Prostate gland (tissue), 2 donors: ENCODE results near the gene MEGF9. TPM values are rescaled to one million over a fixed set of nuclear protein-coding genes. Genes with fewer than 3 reads are reported as not detected.

ENCODE experiments used
- DNase-seq: peaks from one replicate; pipeline ENCODE4 v3.0.0-alpha.2; 2019; ENCODE audit warnings: low spot score
- H3K27ac ChIP-seq, 2 donors: fragments of 200-600 bp; sonication (generic); 2 replicates each; pipeline ENCODE4 v1.5.1; 2017 to 2019
- H3K27me3 ChIP-seq: fragments of 200-600 bp; sonication (generic); replicated peaks from 2 replicates; pipeline ENCODE4 v1.5.1; 2019; ENCODE audit not compliant: insufficient read depth
- H3K36me3 ChIP-seq, 2 donors: fragments of 200-600 bp; sonication (generic); 1 replicate in 1 of 2; 2 replicates in 1 of 2; pipeline versions ENCODE4 v1.5.1 to v1.8.1; 2017 to 2019
- H3K4me1 ChIP-seq: fragments of 200-600 bp; sonication (generic); replicated peaks from 2 replicates; pipeline ENCODE4 v1.5.1; 2019
- H3K4me3 ChIP-seq, 2 donors: fragments of 200-600 bp; sonication (generic); 2 replicates each; pipeline ENCODE4 v1.5.1; 2017 to 2019
- H3K9me3 ChIP-seq: fragments of 200-600 bp; sonication (generic); 2 replicates; pipeline ENCODE4 v1.5.1; 2017
- CTCF ChIP-seq, 4 experiments: fragments of 200-600 bp in 2 of 4; fragments of 450-650 bp in 2 of 4; sonication (generic) in 2 of 4; IDR thresholded peaks; 1 replicate in 3 of 4; 2 replicates in 1 of 4; pipeline ENCODE4 v1.5.1; 2016 to 2019; ENCODE audit warnings: antibody characterized with exemption in 4 of 4, mild to moderate bottlenecking in 2 of 4, moderate library complexity in 2 of 4
- POLR2A ChIP-seq: fragments of 450-650 bp; IDR thresholded peaks from one replicate; pipeline ENCODE4 v1.6.1; 2016; ENCODE audit warnings: antibody characterized with exemption, mild to moderate bottlenecking
- POLR2AphosphoS5 ChIP-seq: sonication (generic); formaldehyde crosslinking; IDR thresholded peaks from one replicate; pipeline ENCODE4 v1.6.1; 2017; ENCODE audit warnings: antibody characterized with exemption
- WGBS: methylation state at CpG from one replicate; pipeline ENCODE4 v1.1.5; 2018; 5-methylcytosine and 5-hydroxymethylcytosine counted together
- intact Hi-C: fragments of 100-400 bp; cut with DNase I; formaldehyde crosslinking; loops from one replicate; pipeline ENCODE4 v1.14.2; 2022
- total RNA-seq, 2 donors: library from RNA; depleted of rRNA; stranded (reverse); fragments of >200 nt; gene quantifications; one replicate each; pipeline ENCODE4 v1.1.0, GENCODE V29; 2016

The MEGF9 gene
- total RNA-seq, 2 donors from 2014 or later = 12.0 to 25.3 TPM

- WGBS = 92% methylated on average over 8 of the region's 8 CpGs
- DNase-seq = no peak
- H3K4me3 ChIP-seq = no peak overlapping the region
- H3K9me3 ChIP-seq = no peaks in the 10 kb centered on the region
- no peaks in the 10 kb centered on the region for H3K27me3 ChIP-seq
- no peak overlapping the region for H3K27ac ChIP-seq
- H3K4me1 ChIP-seq = no peaks in the 10 kb centered on the region
- no peaks in the 10 kb centered on the region for H3K36me3 ChIP-seq
- intact Hi-C loops = no loop called here
- no peak for TF ChIP-seq POLR2A
- no peak for TF ChIP-seq POLR2AphosphoS5
- no peak for TF ChIP-seq CTCF (IDR thresholded peaks at IDR 0.05)
Measured at GRCh38 chr9:120592210-120592609, 122.1 kb downstream of the MEGF9 start.

- Histone ChIP-seq H3K27me3 (no peaks in the 10 kb centered on the region), H3K36me3 (no peaks in the 10 kb centered on the region), H3K4me3 (no peak overlapping the region), H3K27ac (no peak overlapping the region), H3K9me3 (no peaks in the 10 kb centered on the region), H3K4me1 (no peaks in the 10 kb centered on the region)
- TF ChIP-seq POLR2A = no peak
- no peak for TF ChIP-seq POLR2AphosphoS5
- no peak for TF ChIP-seq CTCF (IDR thresholded peaks at IDR 0.05)
- 20% methylated on average over 1 of the region's 1 CpG for WGBS
- intact Hi-C loops = no loop called here
- no peak for DNase-seq
Measured at GRCh38 chr9:120587328-120587727, 126.9 kb downstream of the MEGF9 start.

GRCh38 chr9:120583958-120584369 lies 130.3 kb downstream of the MEGF9 start:
- intact Hi-C loops = no loop called here
- WGBS = 71% methylated on average over 3 of the region's 3 CpGs

GRCh38 chr9:120580051-120580896 lies 134.0 kb downstream of the MEGF9 start, which contains the start of gene CDK5RAP2:
CDK5RAP2 (minus strand) TSS chr9:120580167; CDS start chr9:120579978, 189 bp downstream.
- 12% methylated on average over 32 of the region's 33 CpGs for WGBS
- intact Hi-C loops = no loop called here

More at GRCh38 chr9:120583958-120584369, 130.3 kb downstream of the MEGF9 start:
- H3K4me1 ChIP-seq = peaks cover 3% of the 10 kb centered on the region
- no peak overlapping the region for H3K4me3 ChIP-seq
- H3K36me3 ChIP-seq = no peaks in the 10 kb centered on the region
- H3K27ac ChIP-seq = no peak overlapping the region
- H3K27me3 ChIP-seq = no peaks in the 10 kb centered on the region
- no peak for DNase-seq
- H3K9me3 ChIP-seq = no peaks in the 10 kb centered on the region
- TF ChIP-seq POLR2A (no peak), POLR2AphosphoS5 (no peak), CTCF (IDR thresholded peaks at IDR 0.05) (no peak)

More at GRCh38 chr9:120580051-120580896, 134.0 kb downstream of the MEGF9 start, which contains the start of gene CDK5RAP2:
- TF ChIP-seq CTCF (IDR thresholded peaks at IDR 0.05) (no peak), POLR2AphosphoS5 (peak; percentile 95), POLR2A (no peak)
- Histone ChIP-seq H3K4me1 (peaks cover 7% of the 10 kb centered on the region), H3K36me3 (no peaks in the 10 kb centered on the region), H3K27ac (peak within 1 kb of the TSS; percentile 60 to 63), H3K9me3 (no peaks in the 10 kb centered on the region), H3K27me3 (no peaks in the 10 kb centered on the region), H3K4me3 (peak within 1 kb of the TSS; percentile 76 to 77)
- DNase-seq = peak; percentile 95
